Parathyroid adenoma (tissue), 2 donors: ENCODE measurements around the gene SHISA2.

Source experiments
- H2AFZ ChIP-seq: fragments of 300-600 bp; sonication (generic); one replicate; pipeline ENCODE4 v1.7.0; 2017; ENCODE audit warnings: antibody characterized with exemption, mild to moderate bottlenecking
- H3K27ac ChIP-seq: fragments of 300-600 bp; sonication (generic); one replicate; pipeline ENCODE4 v1.7.0; 2017
- H3K27me3 ChIP-seq: fragments of 300-600 bp; sonication (generic); one replicate; pipeline ENCODE4 v1.7.0; 2017; ENCODE audit warnings: low read length; ENCODE audit not compliant: control insufficient read depth, insufficient read depth
- H3K36me3 ChIP-seq: fragments of 300-600 bp; sonication (generic); one replicate; pipeline ENCODE4 v1.7.0; 2017; ENCODE audit warnings: low read length; ENCODE audit not compliant: control insufficient read depth, insufficient read depth
- H3K4me1 ChIP-seq: fragments of 300-600 bp; sonication (generic); one replicate; pipeline ENCODE4 v1.7.0; 2017; ENCODE audit warnings: control low read depth
- H3K4me2 ChIP-seq: fragments of 300-600 bp; sonication (generic); one replicate; pipeline ENCODE4 v1.7.0; 2017; ENCODE audit warnings: low read length
- H3K4me3 ChIP-seq: fragments of 300-600 bp; sonication (generic); one replicate; pipeline ENCODE4 v1.7.0; 2017; ENCODE audit warnings: low read depth, low read length
- H3K79me2 ChIP-seq: fragments of 300-600 bp; sonication (generic); one replicate; pipeline ENCODE4 v1.7.0; 2017; ENCODE audit warnings: control low read depth
- H3K9ac ChIP-seq: fragments of 300-600 bp; sonication (generic); one replicate; pipeline ENCODE4 v1.7.0; 2017; ENCODE audit warnings: mild to moderate bottlenecking
- H3K9me3 ChIP-seq: fragments of 300-600 bp; sonication (generic); one replicate; pipeline ENCODE4 v1.7.0; 2017; ENCODE audit warnings: low read length; ENCODE audit not compliant: control insufficient read depth
- CTCF ChIP-seq: fragments of 300-600 bp; sonication (generic); IDR thresholded peaks from one replicate; pipeline ENCODE4 v1.7.0; 2017; ENCODE audit warnings: antibody characterized with exemption, mild to moderate bottlenecking
- donor health status: primary hyperparathyroidism.

Gene SHISA2

DNA sequence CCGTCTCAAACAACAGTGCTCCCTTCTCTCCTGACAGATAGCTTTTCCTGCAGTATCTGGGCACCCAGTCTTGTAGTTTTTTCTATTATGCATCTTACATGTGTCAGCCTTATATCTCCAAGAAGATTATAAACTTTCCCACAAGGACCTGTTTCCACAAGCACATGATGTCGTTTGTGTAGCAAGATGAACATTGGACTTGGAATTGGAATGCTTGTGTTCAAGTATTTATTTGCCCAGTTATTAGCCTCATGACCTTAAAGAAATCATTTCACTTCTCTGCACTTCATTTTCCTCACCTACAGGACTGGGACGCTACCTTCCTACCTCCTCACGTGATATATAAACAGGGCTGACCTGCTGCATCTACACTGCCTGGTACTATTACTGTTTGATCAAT, 21.5 kb downstream of the SHISA2 start:
- TF ChIP-seq CTCF: no peak
- Histone ChIP-seq H2AFZ (no peak overlapping the region), H3K4me3 (no peak overlapping the region), H3K9me3 (no peaks in the 10 kb centered on the region), H3K36me3 (no peaks in the 10 kb centered on the region), H3K27me3 (no peaks in the 10 kb centered on the region), H3K4me2 (no peak overlapping the region), H3K4me1 (no peaks in the 10 kb centered on the region), H3K9ac (no peak overlapping the region), H3K27ac (no peak overlapping the region), H3K79me2 (no peaks in the 10 kb centered on the region)

GRCh38 chr13:26029581-26030136, 22.2 kb downstream of the SHISA2 start:
- Histone ChIP-seq H3K9me3 (no peaks in the 10 kb centered on the region), H2AFZ (no peak overlapping the region), H3K4me1 (no peaks in the 10 kb centered on the region), H3K36me3 (no peaks in the 10 kb centered on the region), H3K4me2 (no peak overlapping the region), H3K4me3 (no peak overlapping the region), H3K27me3 (no peaks in the 10 kb centered on the region), H3K79me2 (no peaks in the 10 kb centered on the region), H3K9ac (no peak overlapping the region), H3K27ac (no peak overlapping the region)
- TF ChIP-seq CTCF: no peak

GRCh38 chr13:26026211-26026610, 25.6 kb downstream of the SHISA2 start:
- H3K4me1 ChIP-seq: peaks cover 6% of the 10 kb centered on the region
- H2AFZ ChIP-seq: no peak overlapping the region
- no peak for TF ChIP-seq CTCF
- H3K36me3 ChIP-seq: no peaks in the 10 kb centered on the region
- H3K4me3 ChIP-seq: no peak overlapping the region
- no peaks in the 10 kb centered on the region for H3K9me3 ChIP-seq
- H3K79me2 ChIP-seq: no peaks in the 10 kb centered on the region
- H3K9ac ChIP-seq: no peak overlapping the region
- H3K27ac ChIP-seq: no peak overlapping the region
- no peak overlapping the region for H3K4me2 ChIP-seq
- no peaks in the 10 kb centered on the region for H3K27me3 ChIP-seq

DNA sequence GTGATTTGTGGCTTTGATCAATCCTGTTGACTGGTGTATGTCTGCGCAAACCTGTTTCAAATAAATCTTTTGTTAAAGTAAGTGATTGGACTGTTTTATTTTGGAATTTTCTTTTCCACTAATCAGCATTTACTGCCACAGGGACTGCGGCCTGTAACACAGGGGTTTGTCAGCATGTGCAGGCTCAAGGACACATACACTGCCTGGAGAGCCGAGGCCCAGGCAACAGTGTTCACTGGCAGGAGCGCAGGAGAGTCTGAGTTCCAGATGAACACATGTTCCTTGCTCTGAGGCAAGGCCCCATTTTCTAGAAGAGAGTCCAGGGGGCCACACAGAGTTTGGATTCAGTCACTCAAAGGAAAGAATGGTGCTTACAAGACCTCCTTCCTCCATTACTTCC, 26.0 kb downstream of the SHISA2 start:
- no peak for TF ChIP-seq CTCF
- H3K79me2 ChIP-seq: no peaks in the 10 kb centered on the region
- peaks cover 6% of the 10 kb centered on the region for H3K4me1 ChIP-seq
- no peak overlapping the region for H3K27ac ChIP-seq
- no peaks in the 10 kb centered on the region for H3K9me3 ChIP-seq
- no peak overlapping the region for H3K4me2 ChIP-seq
- no peaks in the 10 kb centered on the region for H3K27me3 ChIP-seq
- H3K36me3 ChIP-seq: no peaks in the 10 kb centered on the region
- H3K9ac ChIP-seq: no peak overlapping the region
- no peak overlapping the region for H3K4me3 ChIP-seq
- H2AFZ ChIP-seq: no peak overlapping the region

DNA sequence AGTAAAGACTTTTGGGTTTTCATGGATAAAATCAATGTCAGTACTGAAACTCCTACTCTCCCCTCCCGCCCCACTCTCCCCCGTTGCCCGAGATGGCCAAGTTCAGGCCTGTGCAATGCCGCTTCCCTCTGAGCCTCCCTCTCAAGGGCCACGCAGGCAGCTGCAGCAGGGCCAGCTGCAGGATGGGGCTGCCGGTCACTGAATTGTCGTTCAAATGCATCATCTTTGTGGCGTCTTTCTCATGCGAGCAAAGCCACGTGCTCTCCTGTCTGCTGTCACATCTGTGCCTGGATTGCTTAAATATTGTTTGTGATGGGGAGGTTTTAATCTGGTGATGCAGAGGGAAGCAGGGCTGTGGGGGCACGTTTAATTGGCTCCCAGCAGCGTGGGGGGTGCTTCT, 26.6 kb downstream of the SHISA2 start:
- Histone ChIP-seq H2AFZ (no peak overlapping the region), H3K27me3 (no peaks in the 10 kb centered on the region), H3K36me3 (no peaks in the 10 kb centered on the region), H3K27ac (no peak overlapping the region), H3K9ac (no peak overlapping the region), H3K4me1 (peaks cover 6% of the 10 kb centered on the region), H3K4me3 (no peak overlapping the region), H3K79me2 (no peaks in the 10 kb centered on the region), H3K9me3 (no peaks in the 10 kb centered on the region), H3K4me2 (no peak overlapping the region)
- TF ChIP-seq CTCF: no peak
